Epithelial cell of proximal tubule (primary cell): Measurements from ENCODE around the gene CCL2. TPM values are rescaled to one million over a fixed set of nuclear protein-coding genes. Genes with fewer than 3 reads are reported as not detected.

Source experiments
- DNase-seq: peaks from one replicate; pipeline ENCODE4 v3.0.0-alpha.2; 2011; ENCODE audit warnings: low read depth
- H3K4me3 ChIP-seq: 2 replicates; pipeline ENCODE4 v1.5.1; 2011; ENCODE audit warnings: low read depth, mild to moderate bottlenecking, low read length
- total RNA-seq: library from RNA; depleted of rRNA; stranded (reverse); fragments of >200 nt; gene quantifications from 2 replicates; pipeline ENCODE4 v1.2.3, GENCODE V29; 2015
- TF ChIP-seq, protein P1 (sequence below): conservative IDR thresholded peaks from 2 replicates; pipeline ENCODE4 v1.5.1; 2012; ENCODE audit warnings: low read depth, mild to moderate bottlenecking, low read length

CCL2 gene
- total RNA-seq, 1 donor from 2014 or later, result 35.7 TPM

DNA sequence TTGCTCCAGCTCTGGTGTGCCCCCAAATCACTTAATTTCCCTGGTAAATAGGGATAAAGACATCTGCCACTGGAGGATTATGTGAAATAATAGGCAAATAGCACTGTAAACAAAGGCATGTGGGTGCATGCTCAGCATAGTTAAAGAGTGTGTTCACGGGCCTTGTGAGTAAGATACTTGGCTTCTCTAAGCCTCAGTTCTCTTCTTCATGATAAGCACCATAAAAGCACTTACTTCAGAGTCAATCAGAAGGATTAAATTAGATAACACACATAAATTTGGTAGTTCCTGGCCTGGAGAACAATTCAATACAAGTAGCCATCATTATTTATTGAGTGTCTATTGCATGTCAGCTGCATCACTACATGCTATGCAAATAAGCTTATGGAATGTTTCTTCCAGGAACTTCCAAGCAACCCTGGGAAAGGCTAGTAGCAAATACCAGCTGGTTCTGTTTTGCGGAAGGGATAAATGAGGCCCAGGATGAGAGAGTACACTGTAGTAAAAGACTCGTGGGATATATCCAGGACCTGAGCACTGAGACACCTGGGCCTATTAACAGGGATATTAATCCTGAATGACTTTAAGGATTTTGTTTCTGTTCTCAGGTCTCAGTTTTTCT is 45.0 kb downstream of the CCL2 start:
- H3K4me3 ChIP-seq, result no peak overlapping the region
- DNase-seq, result no peak
- TF ChIP-seq, protein P1, sequence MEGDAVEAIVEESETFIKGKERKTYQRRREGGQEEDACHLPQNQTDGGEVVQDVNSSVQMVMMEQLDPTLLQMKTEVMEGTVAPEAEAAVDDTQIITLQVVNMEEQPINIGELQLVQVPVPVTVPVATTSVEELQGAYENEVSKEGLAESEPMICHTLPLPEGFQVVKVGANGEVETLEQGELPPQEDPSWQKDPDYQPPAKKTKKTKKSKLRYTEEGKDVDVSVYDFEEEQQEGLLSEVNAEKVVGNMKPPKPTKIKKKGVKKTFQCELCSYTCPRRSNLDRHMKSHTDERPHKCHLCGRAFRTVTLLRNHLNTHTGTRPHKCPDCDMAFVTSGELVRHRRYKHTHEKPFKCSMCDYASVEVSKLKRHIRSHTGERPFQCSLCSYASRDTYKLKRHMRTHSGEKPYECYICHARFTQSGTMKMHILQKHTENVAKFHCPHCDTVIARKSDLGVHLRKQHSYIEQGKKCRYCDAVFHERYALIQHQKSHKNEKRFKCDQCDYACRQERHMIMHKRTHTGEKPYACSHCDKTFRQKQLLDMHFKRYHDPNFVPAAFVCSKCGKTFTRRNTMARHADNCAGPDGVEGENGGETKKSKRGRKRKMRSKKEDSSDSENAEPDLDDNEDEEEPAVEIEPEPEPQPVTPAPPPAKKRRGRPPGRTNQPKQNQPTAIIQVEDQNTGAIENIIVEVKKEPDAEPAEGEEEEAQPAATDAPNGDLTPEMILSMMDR, result no peak

DNA sequence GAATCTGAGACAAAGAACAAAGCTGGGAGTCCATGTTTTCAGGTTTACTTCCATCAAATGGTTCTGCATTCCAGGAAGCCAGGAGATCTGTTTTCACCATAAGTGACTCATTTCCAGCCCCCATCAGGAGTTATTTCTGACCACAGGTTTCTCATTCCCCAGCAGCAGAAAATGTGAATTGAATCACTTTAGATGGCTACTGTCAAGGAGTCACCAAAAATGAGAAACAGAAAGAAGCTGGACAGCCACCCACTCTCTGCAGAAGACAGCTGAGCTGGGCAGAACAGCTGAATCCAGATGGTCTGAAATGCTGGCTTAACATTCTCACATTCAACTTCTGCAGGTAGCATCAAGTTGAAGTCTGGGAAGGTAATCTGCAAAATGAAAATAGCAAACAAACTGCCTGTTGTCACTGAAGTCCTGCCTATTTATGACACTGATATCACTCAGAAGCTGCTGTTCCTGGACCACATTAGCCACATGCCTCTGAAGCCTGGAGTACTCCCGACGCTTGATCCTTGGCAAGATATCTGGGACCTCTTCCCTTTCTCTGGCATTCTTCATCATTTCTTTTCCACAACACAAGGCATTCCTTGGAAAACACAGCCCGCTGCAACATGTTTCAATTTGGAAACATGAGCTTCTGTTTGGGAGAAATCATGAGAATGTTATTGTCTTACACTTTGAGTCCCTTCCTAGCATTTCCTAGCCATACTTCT is 45.7 kb downstream of the CCL2 start:
- DNase-seq, result peak; percentile 67

DNA sequence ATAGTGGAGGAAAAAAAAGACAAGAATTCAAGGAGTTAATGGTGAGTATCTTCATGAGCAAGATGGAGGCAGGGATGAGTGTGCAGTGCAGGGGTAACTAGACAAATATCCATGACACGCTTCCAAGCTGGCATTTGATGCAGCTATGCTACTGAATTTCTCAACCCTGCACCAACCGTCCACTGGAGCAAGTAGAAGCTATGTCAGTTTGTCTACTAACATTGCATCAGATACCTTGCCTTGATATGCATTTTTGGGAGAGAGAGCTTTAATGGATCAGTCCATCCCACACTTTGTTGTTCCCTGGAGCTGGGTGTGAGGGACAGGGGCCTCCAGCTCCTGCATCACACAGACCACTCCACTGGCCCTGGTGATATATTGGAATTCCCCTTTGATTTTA is 46.9 kb downstream of the CCL2 start:
- TF ChIP-seq, protein P1, result no peak
- no peak overlapping the region for H3K4me3 ChIP-seq
- no peak for DNase-seq

More for the DNA sequence above, 45.7 kb downstream of the CCL2 start:
- H3K4me3 ChIP-seq, result no peak overlapping the region
- TF ChIP-seq, protein P1, result no peak

DNA sequence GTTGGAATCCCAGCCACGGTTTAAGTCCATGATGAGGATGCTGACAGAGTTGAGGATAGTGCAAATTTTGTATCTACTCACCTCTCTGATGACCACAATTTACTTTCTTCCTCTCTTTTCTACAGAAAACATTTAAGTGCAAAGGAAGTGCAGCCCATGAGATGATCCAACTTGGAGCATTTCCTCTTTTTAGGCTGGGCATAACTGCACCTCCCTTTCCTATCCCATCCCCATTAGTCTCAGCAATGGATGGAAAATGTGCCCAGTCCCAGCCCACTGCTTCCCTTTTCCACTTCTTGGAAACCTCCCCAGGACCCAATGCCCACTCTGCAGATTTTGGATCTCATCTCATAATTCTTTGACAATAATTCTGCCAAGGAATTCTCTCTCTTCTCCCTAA is 47.6 kb downstream of the CCL2 start:
- H3K4me3 ChIP-seq, result no peak overlapping the region
- TF ChIP-seq, protein P1, result no peak
- no peak for DNase-seq

DNA sequence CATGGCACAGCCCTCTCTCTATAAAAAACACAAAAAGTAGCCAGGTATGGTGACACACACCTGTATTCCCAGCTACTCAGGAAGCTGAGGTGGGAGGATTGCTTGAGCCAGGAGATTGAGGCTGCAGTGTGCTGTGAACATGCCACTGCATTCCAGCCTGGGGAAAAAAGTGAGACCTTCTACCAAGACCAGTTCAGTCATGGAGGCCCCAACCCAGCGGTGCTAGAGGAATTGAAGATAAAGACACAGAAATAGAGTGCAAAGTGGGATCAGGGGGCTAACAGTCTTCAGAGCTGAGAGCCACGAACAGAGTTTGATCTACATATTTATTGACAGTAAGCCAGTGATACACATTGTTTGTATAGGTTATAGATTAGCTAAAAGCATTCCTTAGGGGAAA is 48.5 kb downstream of the CCL2 start:
- H3K4me3 ChIP-seq, result no peak overlapping the region
- TF ChIP-seq, protein P1, result no peak
- DNase-seq, result no peak

DNA sequence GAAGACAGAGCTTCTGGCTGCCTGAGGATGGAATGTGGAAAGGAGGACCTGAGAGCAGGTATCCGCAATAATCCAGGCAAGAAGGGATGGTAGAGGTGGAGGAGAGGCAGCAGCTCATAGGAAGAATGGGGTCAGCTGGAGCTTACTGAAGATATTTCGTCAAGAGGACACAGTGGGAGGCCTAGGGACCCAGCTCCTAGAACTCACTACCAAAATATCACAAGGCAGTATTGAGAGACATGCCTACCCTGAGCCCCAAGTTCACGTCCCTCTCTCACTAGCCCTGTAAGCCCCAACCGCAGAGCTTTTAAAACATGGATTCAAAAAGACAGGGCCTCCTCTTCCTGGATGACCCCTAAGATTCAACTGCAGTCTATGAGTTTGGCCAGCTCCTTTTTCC is 50.0 kb downstream of the CCL2 start:
- H3K4me3 ChIP-seq, result no peak overlapping the region

More for the DNA sequence above, 50.0 kb downstream of the CCL2 start:
- no peak for DNase-seq
- TF ChIP-seq, protein P1, result no peak
